Uterus (tissue), 4 donors: Measurements from ENCODE around the gene TAX1BP1. TPM values are rescaled to one million over a fixed set of nuclear protein-coding genes. Genes with fewer than 3 reads are reported as not detected.

ENCODE experiments used
- DNase-seq, 2 donors: peaks; one replicate each; pipeline ENCODE4 v3.0.0-alpha.2; 2019 to 2020
- H3K27ac ChIP-seq, 2 donors: fragments of 200-600 bp; sonication (generic); 1 replicate in 1 of 2; 2 replicates in 1 of 2; pipeline ENCODE4 v1.5.1; 2016 to 2018
- H3K27me3 ChIP-seq, 2 donors: fragments of 200-600 bp; sonication (generic); one replicate each; pipeline ENCODE4 v1.5.1; 2018 to 2019; ENCODE audit warnings: control low read depth in 1 of 2
- H3K36me3 ChIP-seq, 2 donors: fragments of 200-600 bp; sonication (generic); one replicate each; pipeline ENCODE4 v1.5.1; 2019; ENCODE audit warnings: control low read depth in 1 of 2
- H3K4me1 ChIP-seq, 2 donors: fragments of 200-600 bp; sonication (generic); one replicate each; pipeline ENCODE4 v1.5.1; 2018 to 2019; ENCODE audit warnings: control low read depth in 1 of 2
- H3K4me3 ChIP-seq, 2 donors: fragments of 200-600 bp; sonication (generic); 1 replicate in 1 of 2; 2 replicates in 1 of 2; pipeline ENCODE4 v1.5.1; 2018 to 2019; ENCODE audit warnings: mild to moderate bottlenecking in 1 of 2
- H3K9me3 ChIP-seq, 2 donors: fragments of 200-600 bp; sonication (generic); one replicate each; pipeline ENCODE4 v1.5.1; 2019; ENCODE audit warnings: control low read depth in 1 of 2
- POLR2A ChIP-seq, 2 donors: fragments of 450-650 bp; IDR thresholded peaks; one replicate each; pipeline ENCODE4 v1.6.1; 2016; ENCODE audit warnings: antibody characterized with exemption in 2 of 2, mild to moderate bottlenecking in 1 of 2, moderate library complexity in 1 of 2
- intact Hi-C: fragments of 100-400 bp; cut with DNase I; formaldehyde crosslinking; loops from one replicate; pipeline ENCODE4 v1.15.1; 2023; ENCODE audit warnings: low total_unique reads
- total RNA-seq, 4 donors: library from RNA; depleted of rRNA in 3 of 4; stranded (reverse); fragments of >200 nt in 3 of 4; gene quantifications; one replicate each; pipeline versions ENCODE4 v1.1.0 to v1.2.4, GENCODE V29; 2014 to 2023
- TF ChIP-seq, protein P1 (sequence below), 4 experiments: fragments of 200-600 bp in 2 of 4; fragments of 450-650 bp in 2 of 4; sonication (generic) in 2 of 4; IDR thresholded peaks; one replicate each; pipeline ENCODE4 v1.5.1; 2016 to 2019; ENCODE audit warnings: antibody characterized with exemption in 4 of 4, mild to moderate bottlenecking in 2 of 4, moderate library complexity in 1 of 4
- donor health status: DM: yes; HTN: yes; CAD: no.

Gene TAX1BP1
- total RNA-seq, 4 donors from 2014 or later = 46.4 to 121 (median 77.3) TPM

DNA sequence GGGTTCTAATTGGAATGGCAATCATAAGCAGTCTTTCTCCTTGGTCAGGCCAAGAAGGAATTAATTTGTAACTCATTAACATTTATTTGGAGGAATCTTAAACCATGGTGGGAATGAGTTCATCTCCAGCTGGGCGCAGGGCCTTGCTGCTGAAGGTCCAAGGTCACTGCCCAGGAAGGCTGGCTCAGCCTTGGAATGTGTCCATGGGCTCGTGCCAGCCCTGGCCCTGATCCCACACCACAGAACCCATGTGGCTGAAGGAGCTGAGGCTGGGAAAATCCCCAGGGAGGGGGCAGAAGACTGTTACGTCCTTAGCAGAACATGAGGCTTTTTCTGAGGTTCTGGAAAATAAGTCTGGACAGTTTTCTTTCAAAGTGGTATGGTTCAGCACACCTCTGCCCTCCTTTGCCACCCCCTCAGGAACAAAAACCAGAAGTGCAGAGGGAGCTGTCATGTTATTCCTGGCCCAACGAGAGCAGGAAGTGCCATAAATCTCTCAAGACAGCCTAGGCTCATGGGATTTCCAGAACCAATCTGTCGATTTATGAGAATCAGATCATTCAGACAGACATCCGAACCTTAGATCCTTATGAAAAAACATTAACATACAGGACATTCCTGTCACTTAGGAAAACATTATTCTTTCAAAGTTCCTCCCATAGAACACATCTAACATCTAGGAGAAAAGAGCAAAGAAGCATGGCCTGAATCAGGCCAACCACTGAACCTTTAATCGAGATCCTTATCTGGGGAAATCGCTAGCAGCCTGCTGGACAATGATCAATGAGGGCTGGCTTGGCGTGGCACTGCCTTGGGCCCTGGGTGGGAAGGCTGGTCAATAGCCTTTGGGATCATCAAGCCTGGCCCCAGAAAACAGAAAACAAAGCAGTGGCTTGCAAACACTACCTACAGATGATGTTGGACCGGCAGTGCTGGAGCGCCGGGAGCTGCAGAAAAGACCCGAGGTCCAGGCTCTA, 134.3 kb downstream of the TAX1BP1 start:
- no peak for TF ChIP-seq POLR2A (IDR thresholded peaks at IDR 0.05)
- TF ChIP-seq, protein P1, sequence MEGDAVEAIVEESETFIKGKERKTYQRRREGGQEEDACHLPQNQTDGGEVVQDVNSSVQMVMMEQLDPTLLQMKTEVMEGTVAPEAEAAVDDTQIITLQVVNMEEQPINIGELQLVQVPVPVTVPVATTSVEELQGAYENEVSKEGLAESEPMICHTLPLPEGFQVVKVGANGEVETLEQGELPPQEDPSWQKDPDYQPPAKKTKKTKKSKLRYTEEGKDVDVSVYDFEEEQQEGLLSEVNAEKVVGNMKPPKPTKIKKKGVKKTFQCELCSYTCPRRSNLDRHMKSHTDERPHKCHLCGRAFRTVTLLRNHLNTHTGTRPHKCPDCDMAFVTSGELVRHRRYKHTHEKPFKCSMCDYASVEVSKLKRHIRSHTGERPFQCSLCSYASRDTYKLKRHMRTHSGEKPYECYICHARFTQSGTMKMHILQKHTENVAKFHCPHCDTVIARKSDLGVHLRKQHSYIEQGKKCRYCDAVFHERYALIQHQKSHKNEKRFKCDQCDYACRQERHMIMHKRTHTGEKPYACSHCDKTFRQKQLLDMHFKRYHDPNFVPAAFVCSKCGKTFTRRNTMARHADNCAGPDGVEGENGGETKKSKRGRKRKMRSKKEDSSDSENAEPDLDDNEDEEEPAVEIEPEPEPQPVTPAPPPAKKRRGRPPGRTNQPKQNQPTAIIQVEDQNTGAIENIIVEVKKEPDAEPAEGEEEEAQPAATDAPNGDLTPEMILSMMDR (IDR thresholded peaks at IDR 0.05) = no peak
- H3K36me3 ChIP-seq = no peaks in the 10 kb centered on the region
- no peaks in the 10 kb centered on the region for H3K9me3 ChIP-seq
- H3K4me1 ChIP-seq = peaks cover 0 to 6% of the 10 kb centered on the region in 2 donors
- H3K4me3 ChIP-seq = no peak overlapping the region
- H3K27ac ChIP-seq = no peak overlapping the region
- no peaks in the 10 kb centered on the region for H3K27me3 ChIP-seq
- DNase-seq = peak in 1 of 2 donors; percentile 35
- intact Hi-C loops = no loop called here

DNA sequence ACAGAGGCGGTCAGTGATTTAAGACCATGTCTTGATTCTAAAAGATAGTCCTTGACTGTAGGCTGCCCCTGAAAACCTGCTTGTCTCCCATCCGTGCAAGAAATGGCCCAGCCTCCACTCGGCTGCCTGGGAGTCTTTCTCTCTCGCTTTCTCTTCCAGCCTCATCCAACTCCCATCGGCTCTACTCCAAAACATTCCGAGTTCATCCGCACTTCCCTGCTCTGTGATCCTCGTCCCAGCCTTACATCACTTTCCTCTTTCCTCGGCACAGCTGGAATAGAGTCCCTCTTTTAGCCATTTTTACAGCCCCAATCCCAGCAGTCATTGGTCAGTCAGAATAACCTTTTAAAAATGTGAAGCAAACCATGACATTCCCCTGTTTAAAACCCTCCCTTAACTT, 135.1 kb downstream of the TAX1BP1 start:
- Histone ChIP-seq H3K27me3 (no peaks in the 10 kb centered on the region), H3K4me1 (peaks cover 0 to 6% of the 10 kb centered on the region in 2 donors), H3K36me3 (no peaks in the 10 kb centered on the region), H3K27ac (no peak overlapping the region), H3K9me3 (no peaks in the 10 kb centered on the region), H3K4me3 (no peak overlapping the region)
- TF ChIP-seq, protein P1 (IDR thresholded peaks at IDR 0.05) = no peak
- TF ChIP-seq POLR2A (IDR thresholded peaks at IDR 0.05) = no peak
- intact Hi-C loops = no loop called here
- DNase-seq = peak in 1 of 2 donors; percentile 23

DNA sequence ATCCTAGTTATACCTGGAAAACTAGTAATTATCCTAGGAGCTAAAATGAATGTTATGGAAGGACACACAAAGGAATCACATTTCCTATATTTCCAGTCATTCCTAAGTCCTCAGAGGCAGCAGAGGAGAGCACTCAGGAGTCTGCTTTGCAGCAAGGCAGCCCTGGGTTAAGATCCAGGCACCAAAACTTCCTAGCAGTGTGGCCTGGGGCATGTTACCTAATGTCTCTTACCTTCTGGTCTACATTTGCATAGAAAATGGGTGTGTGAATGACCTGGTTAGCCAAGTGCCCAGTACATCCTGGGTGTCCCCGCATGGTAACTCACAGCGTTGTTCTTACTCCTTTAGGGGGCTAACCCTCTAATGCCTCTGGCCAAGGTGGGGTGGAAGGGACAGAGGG, 135.9 kb downstream of the TAX1BP1 start:
- H3K4me1 ChIP-seq = peaks cover 0 to 6% of the 10 kb centered on the region in 2 donors
- H3K4me3 ChIP-seq = no peak overlapping the region
- TF ChIP-seq, protein P1 (IDR thresholded peaks at IDR 0.05) = no peak
- TF ChIP-seq POLR2A (IDR thresholded peaks at IDR 0.05) = no peak
- no peaks in the 10 kb centered on the region for H3K27me3 ChIP-seq
- intact Hi-C loops = no loop called here
- H3K27ac ChIP-seq = no peak overlapping the region
- no peaks in the 10 kb centered on the region for H3K36me3 ChIP-seq
- no peaks in the 10 kb centered on the region for H3K9me3 ChIP-seq
- DNase-seq = no peak

DNA sequence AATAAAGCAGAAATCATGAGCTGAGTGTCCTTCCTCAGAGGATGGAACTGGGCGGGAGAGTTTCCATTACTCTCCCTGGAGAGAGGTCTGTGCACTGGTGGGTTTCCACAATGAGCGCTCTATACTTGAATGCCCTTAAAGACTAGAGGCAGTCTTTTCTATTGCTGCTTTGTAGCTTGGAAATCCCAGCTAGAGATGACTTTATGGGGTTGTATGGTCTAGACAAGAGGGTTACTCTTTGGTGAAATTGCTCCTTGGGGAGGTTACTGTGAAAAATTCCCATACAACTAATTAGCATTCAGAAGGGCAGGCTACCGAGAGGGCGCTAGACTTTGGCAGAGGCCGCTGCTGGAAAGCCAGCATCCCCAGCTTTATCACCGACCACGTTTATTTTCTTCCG, 136.8 kb downstream of the TAX1BP1 start:
- Histone ChIP-seq H3K27me3 (no peaks in the 10 kb centered on the region), H3K36me3 (no peaks in the 10 kb centered on the region), H3K27ac (no peak overlapping the region), H3K4me1 (peaks cover 0 to 6% of the 10 kb centered on the region in 2 donors), H3K9me3 (no peaks in the 10 kb centered on the region), H3K4me3 (no peak overlapping the region)
- TF ChIP-seq POLR2A (IDR thresholded peaks at IDR 0.05) = no peak
- TF ChIP-seq, protein P1 (IDR thresholded peaks at IDR 0.05) = no peak
- no peak for DNase-seq
- intact Hi-C loops = no loop called here

Other genes starting within 250 kb of the TAX1BP1 start
- gene HIBADH, start 77.3 kb upstream of the TAX1BP1 start, total RNA-seq = 10 to 100 TPM; 38.9 to 58.8 (median 52.2) TPM